ENCODE results near the gene CCDC106.

The CCDC106 gene

GRCh38 chr19:55681131-55682092 is 33.4 kb downstream of the CCDC106 start:
- no peak for DNase-seq (ENCODE audit: low read depth in 4 of 4, low spot score in 1 of 4)

- no peak for DNase-seq (ENCODE audit: low read depth in 4 of 4, low spot score in 1 of 4)
These were observed 35.6 kb downstream of the CCDC106 start for GRCh38 chr19:55683449-55684261.

- DNase-seq (ENCODE audit: low read depth in 4 of 4, low spot score in 1 of 4), result no peak
These were observed 37.1 kb downstream of the CCDC106 start for GRCh38 chr19:55684946-55685681.

- no peak for DNase-seq (ENCODE audit: low read depth in 4 of 4, low spot score in 1 of 4)
These were observed 37.8 kb downstream of the CCDC106 start for GRCh38 chr19:55685776-55686175.

GRCh38 chr19:55686311-55687050 is 38.5 kb downstream of the CCDC106 start:
- no peak for DNase-seq (ENCODE audit: low read depth in 4 of 4, low spot score in 1 of 4)

- DNase-seq (ENCODE audit: low read depth in 4 of 4, low spot score in 1 of 4), result no peak
These were observed 39.5 kb downstream of the CCDC106 start for GRCh38 chr19:55687281-55688201.

GRCh38 chr19:55688422-55689218 is 40.6 kb downstream of the CCDC106 start:
- no peak for DNase-seq (ENCODE audit: low read depth in 4 of 4, low spot score in 1 of 4)

GRCh38 chr19:55689411-55690108 is 41.5 kb downstream of the CCDC106 start:
- DNase-seq (ENCODE audit: low read depth in 4 of 4, low spot score in 1 of 4), result no peak

GRCh38 chr19:55690109-55690768 is 42.2 kb downstream of the CCDC106 start:
- no peak for DNase-seq (ENCODE audit: low read depth in 4 of 4, low spot score in 1 of 4)

- no peak for DNase-seq (ENCODE audit: low read depth in 4 of 4, low spot score in 1 of 4)
These were observed 42.9 kb downstream of the CCDC106 start for GRCh38 chr19:55690769-55691545.

- DNase-seq (ENCODE audit: low read depth in 4 of 4, low spot score in 1 of 4), result no peak
These were observed 43.8 kb downstream of the CCDC106 start for GRCh38 chr19:55691561-55692481.

GRCh38 chr19:55692681-55693081 is 44.7 kb downstream of the CCDC106 start:
- no peak for DNase-seq (ENCODE audit: low read depth in 4 of 4, low spot score in 1 of 4)

- no peak for DNase-seq (ENCODE audit: low read depth in 4 of 4, low spot score in 1 of 4)
These were observed 45.4 kb downstream of the CCDC106 start for GRCh38 chr19:55693336-55693974.

GRCh38 chr19:55694241-55694655 is 46.2 kb downstream of the CCDC106 start:
- DNase-seq (ENCODE audit: low read depth in 4 of 4, low spot score in 1 of 4), result no peak
